HUES48 (cell line): ENCODE data around the gene REEP2.
"Not testable (repeated sequence)": the region's sequence is repeated elsewhere in the genome, so short reads cannot be mapped to it uniquely, and the experiment has no call there.

Experiments
- H3K27ac ChIP-seq: one replicate; pipeline ENCODE4 v1.7.0; 2013; ENCODE audit warnings: low read depth, low read length, inconsistent platforms
- H3K27me3 ChIP-seq: 2 replicates; pipeline ENCODE4 v1.6.1; 2013; ENCODE audit warnings: mild to moderate bottlenecking, low read length; ENCODE audit not compliant: control insufficient read depth, insufficient read depth
- H3K36me3 ChIP-seq: 2 replicates; pipeline ENCODE4 v1.6.1; 2013; ENCODE audit warnings: low read length; ENCODE audit not compliant: control insufficient read depth, insufficient read depth
- H3K4me1 ChIP-seq: 2 replicates; pipeline ENCODE4 v1.6.1; 2013; ENCODE audit warnings: mild to moderate bottlenecking, low read length; ENCODE audit not compliant: control insufficient read depth, insufficient read depth
- H3K4me3 ChIP-seq: 2 replicates; pipeline ENCODE4 v1.5.1; 2013; ENCODE audit warnings: mild to moderate bottlenecking, low read depth, low read length
- H3K9ac ChIP-seq: 2 replicates; pipeline ENCODE4 v1.6.1; 2013; ENCODE audit warnings: mild to moderate bottlenecking, low read depth, low read length, moderate library complexity
- H3K9me3 ChIP-seq: 2 replicates; pipeline ENCODE4 v1.6.1; 2013; ENCODE audit warnings: low read length; ENCODE audit not compliant: control insufficient read depth, insufficient read depth

The REEP2 gene

DNA sequence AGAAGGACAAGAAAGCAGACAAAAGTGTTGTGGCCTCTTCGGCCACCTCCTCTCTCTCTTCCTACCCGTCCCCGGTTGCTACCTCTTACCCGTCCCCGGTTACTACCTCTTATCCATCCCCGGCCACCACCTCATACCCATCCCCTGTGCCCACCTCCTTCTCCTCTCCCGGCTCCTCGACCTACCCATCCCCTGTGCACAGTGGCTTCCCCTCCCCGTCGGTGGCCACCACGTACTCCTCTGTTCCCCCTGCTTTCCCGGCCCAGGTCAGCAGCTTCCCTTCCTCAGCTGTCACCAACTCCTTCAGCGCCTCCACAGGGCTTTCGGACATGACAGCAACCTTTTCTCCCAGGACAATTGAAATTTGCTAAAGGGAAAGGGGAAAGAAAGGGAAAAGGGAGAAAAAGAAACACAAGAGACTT lies 28.9 kb downstream of the REEP2 start:
- peaks cover 5% of the 10 kb centered on the region for H3K4me1 ChIP-seq
- H3K4me3 ChIP-seq, result peak overlapping the region; percentile 70; the same call in 1 of the 2 replicates
- H3K36me3 ChIP-seq, result peaks cover 15% of the 10 kb centered on the region
- H3K9me3 ChIP-seq, result no peaks in the 10 kb centered on the region
- no peak overlapping the region for H3K27ac ChIP-seq
- peaks cover 23% of the 10 kb centered on the region for H3K27me3 ChIP-seq
- H3K9ac ChIP-seq, result no peak overlapping the region

DNA sequence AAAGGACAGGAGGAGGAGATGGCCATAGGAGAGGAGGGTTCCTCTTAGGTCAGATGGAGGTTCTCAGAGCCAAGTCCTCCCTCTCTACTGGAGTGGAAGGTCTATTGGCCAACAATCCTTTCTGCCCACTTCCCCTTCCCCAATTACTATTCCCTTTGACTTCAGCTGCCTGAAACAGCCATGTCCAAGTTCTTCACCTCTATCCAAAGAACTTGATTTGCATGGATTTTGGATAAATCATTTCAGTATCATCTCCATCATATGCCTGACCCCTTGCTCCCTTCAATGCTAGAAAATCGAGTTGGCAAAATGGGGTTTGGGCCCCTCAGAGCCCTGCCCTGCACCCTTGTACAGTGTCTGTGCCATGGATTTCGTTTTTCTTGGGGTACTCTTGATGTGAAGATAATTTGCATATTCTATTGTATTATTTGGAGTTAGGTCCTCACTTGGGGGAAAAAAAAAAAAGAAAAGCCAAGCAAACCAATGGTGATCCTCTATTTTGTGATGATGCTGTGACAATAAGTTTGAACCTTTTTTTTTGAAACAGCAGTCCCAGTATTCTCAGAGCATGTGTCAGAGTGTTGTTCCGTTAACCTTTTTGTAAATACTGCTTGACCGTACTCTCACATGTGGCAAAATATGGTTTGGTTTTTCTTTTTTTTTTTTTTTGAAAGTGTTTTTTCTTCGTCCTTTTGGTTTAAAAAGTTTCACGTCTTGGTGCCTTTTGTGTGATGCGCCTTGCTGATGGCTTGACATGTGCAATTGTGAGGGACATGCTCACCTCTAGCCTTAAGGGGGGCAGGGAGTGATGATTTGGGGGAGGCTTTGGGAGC lies 29.5 kb downstream of the REEP2 start:
- peaks cover 5% of the 10 kb centered on the region for H3K4me1 ChIP-seq
- H3K27ac ChIP-seq, result no peak overlapping the region
- H3K36me3 ChIP-seq, result peaks cover 15% of the 10 kb centered on the region
- H3K4me3 ChIP-seq, result peak overlapping the region; percentile 70; the same call in 1 of the 2 replicates
- H3K9me3 ChIP-seq, result no peaks in the 10 kb centered on the region
- peaks cover 23% of the 10 kb centered on the region for H3K27me3 ChIP-seq
- H3K9ac ChIP-seq, result no peak overlapping the region

DNA sequence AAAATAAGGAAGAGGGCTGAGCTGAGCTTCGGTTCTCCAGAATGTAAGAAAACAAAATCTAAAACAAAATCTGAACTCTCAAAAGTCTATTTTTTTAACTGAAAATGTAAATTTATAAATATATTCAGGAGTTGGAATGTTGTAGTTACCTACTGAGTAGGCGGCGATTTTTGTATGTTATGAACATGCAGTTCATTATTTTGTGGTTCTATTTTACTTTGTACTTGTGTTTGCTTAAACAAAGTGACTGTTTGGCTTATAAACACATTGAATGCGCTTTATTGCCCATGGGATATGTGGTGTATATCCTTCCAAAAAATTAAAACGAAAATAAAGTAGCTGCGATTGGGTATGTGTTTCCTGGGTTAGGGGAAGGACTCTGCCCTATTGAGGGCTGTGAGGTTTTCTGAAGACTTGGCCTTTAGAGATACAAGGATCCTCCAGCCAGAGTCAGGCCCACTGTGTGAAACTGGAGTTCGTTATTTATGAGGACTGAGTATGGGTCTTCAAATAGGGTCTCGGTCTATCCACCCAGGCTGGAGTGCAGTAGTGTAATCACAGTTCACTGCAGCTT lies 30.2 kb downstream of the REEP2 start:
- H3K27me3 ChIP-seq, result peaks cover 23% of the 10 kb centered on the region
- H3K27ac ChIP-seq, result peak overlapping the region; percentile 5

DNA sequence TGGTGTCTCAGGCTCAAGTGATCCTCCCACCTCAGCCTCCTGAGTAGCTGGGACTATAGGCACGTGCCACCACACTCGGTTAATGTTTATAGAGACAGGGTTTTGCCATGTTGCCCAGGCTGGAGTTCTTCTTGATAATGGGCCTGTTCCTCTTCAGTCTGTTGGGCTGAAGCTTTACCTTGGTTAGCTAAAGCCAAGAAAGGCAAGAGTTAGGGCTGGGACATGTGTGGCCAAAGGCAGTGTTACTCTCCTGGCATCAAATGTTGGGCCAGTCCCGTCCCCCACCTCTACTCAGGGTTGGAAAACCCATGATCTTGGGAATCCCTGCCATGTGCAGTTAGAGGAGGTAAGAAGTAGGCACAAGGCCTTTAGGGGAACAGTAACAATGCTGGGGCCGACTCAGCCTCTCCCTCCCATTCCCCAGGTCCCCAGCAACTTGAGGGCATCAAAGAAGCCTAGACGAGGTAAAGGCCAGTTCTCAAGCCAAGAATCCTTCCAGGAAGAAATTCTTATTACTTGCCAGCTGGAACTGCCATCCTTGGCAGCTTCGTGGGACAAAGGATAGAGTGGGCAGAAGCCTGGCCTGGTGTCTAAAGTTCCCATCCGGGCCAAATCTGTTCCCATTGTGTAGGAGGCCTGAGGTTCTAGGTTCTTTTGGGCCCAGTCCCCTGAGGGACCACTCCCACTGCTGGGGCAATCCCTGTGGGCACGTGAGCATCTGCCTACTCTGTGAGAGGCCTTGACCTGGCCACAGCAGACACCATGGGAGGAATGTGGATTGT lies 30.9 kb downstream of the REEP2 start:
- Histone ChIP-seq H3K27me3 (peaks cover 23% of the 10 kb centered on the region), H3K9me3 (no peaks in the 10 kb centered on the region), H3K27ac (peak overlapping the region; percentile 5), H3K4me1 (peaks cover 5% of the 10 kb centered on the region), H3K36me3 (peaks cover 15% of the 10 kb centered on the region), H3K9ac (no peak overlapping the region), H3K4me3 (no peak overlapping the region)

More for the DNA sequence above, 30.2 kb downstream of the REEP2 start:
- Histone ChIP-seq H3K9ac (no peak overlapping the region), H3K4me3 (no peak overlapping the region), H3K36me3 (peaks cover 15% of the 10 kb centered on the region), H3K9me3 (no peaks in the 10 kb centered on the region), H3K4me1 (peaks cover 5% of the 10 kb centered on the region)

DNA sequence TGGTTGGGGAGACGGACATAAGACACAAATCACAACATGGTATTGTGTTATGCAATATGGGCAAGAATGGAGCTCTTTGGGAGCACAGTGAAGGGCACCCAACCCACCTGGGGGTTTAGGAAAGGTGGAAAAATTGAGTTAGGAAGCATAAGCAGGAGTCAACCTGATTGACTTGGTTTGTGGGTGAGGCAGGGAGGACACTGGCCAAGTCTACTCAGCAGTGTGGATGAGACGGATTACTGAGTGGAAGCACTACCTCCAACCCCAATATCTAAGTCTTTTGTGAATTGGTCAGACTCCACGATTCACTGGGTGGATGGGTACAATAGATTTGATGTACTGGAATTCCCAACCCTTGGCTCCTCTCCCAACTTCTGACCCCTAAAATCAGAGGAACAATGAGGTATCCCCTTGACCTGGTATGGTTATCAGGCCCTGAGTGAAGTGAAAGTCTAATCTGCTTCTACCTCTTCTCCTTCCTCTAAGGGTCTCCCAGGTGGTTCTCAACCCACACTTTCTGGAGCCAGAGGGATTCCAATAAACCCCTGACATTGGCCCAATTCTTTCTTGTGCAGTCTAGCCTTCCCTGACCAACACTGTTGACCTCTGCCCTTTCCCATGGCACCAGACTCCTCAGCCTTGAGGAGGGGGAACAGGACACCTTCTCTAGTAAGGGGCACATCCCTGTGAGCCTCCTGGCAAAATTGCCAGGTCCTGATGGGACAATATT lies 31.6 kb downstream of the REEP2 start:
- Histone ChIP-seq H3K4me1 (peaks cover 5% of the 10 kb centered on the region), H3K9ac (no peak overlapping the region), H3K27ac (peak overlapping the region; percentile 1)

DNA sequence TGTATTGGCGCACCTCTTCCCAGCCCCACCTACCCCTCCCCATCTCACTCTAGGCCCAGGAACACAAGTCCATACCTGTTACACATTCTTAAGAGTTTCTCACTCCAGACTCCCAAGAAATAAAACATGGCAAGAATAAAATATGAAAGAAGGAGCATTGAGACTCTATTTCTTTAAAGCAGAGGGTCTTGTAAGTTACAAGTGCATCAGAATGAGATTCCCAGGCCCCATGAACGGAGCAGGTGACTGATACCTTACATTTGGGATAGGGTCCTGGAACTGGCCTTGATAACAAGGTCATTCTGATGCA lies 32.1 kb downstream of the REEP2 start:
- Histone ChIP-seq H3K4me1 (peaks cover 5% of the 10 kb centered on the region), H3K27me3 (peaks cover 18% of the 10 kb centered on the region), H3K4me3 (no peak overlapping the region), H3K36me3 (peaks cover 15% of the 10 kb centered on the region), H3K9ac (no peak overlapping the region), H3K9me3 (no peaks in the 10 kb centered on the region), H3K27ac (no peak overlapping the region)

More for the DNA sequence above, 31.6 kb downstream of the REEP2 start:
- peaks cover 23% of the 10 kb centered on the region for H3K27me3 ChIP-seq
- peaks cover 15% of the 10 kb centered on the region for H3K36me3 ChIP-seq
- H3K4me3 ChIP-seq, result no peak overlapping the region
- H3K9me3 ChIP-seq, result no peaks in the 10 kb centered on the region

DNA sequence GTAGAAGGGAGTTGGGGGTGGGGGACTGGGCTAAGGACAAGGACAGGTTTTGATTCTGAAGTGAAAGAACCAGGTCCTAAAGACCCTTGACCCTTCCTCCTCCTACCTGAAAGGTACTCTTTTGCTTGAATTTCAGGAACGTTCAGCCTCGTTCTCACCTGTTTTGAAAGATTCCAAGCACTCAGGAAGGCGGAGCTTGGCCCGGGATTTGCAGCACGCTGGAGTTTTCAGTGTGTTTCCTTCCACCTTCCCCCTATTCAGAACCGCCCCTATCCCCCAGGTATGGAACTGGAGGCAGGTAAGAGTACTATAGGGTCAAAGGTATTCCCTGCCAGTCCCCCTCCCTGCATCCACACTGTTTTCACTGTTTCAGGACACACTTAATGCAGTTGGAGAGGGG lies 33.5 kb downstream of the REEP2 start:
- H3K36me3 ChIP-seq, result peaks cover 6% of the 10 kb centered on the region
- no peak overlapping the region for H3K27ac ChIP-seq
- H3K9ac ChIP-seq, result no peak overlapping the region
- peaks cover 4% of the 10 kb centered on the region for H3K27me3 ChIP-seq
- no peaks in the 10 kb centered on the region for H3K9me3 ChIP-seq
- peaks cover 5% of the 10 kb centered on the region for H3K4me1 ChIP-seq
- H3K4me3 ChIP-seq, result no peak overlapping the region

DNA sequence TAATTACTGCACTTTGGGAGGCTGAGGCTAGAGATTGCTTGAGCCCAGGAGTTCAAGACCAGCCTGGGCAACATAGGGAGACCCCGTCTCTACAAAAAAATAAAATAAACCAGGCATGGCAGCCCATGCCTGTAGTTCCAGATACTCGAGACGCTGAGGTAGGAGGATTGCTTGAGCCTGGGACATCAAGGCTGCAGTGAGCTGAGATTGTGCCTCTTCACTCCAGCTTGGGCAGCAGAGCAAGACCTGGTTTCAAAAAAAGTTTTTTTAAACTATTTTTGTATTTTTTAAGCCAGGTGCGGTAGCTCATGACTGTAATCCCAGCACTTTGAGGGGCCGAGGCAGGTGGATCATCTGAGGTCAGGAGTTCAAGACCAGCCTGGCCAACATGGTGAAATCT lies 34.3 kb downstream of the REEP2 start:
- H3K4me3 ChIP-seq, H3K27ac ChIP-seq, H3K4me1 ChIP-seq, H3K9me3 ChIP-seq, H3K9ac ChIP-seq, H3K27me3 ChIP-seq, H3K36me3 ChIP-seq: not testable (repeated sequence)

DNA sequence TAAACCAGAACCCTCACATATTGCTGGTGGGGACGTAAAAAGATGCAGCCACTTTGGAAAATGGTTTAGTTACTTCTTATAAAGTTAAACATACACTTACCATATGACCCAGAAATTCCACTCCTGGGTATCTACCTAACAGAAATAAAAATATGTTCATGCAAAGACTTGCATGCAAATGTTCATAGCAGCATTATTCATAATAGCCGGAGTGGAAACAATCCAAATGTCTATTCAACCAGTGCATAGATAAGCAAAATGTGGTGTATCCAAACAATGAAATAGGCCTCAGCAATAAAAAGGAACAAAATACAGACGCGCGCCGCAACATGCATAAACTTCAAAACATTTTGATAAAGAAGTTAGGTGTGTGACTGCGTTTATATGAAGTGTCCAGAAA lies 38.1 kb downstream of the REEP2 start:
- Histone ChIP-seq H3K36me3 (no peaks in the 10 kb centered on the region), H3K27me3 (no peaks in the 10 kb centered on the region), H3K27ac (no peak overlapping the region), H3K4me1 (peaks cover 5% of the 10 kb centered on the region), H3K4me3 (no peak overlapping the region), H3K9me3 (no peaks in the 10 kb centered on the region), H3K9ac (no peak overlapping the region)

DNA sequence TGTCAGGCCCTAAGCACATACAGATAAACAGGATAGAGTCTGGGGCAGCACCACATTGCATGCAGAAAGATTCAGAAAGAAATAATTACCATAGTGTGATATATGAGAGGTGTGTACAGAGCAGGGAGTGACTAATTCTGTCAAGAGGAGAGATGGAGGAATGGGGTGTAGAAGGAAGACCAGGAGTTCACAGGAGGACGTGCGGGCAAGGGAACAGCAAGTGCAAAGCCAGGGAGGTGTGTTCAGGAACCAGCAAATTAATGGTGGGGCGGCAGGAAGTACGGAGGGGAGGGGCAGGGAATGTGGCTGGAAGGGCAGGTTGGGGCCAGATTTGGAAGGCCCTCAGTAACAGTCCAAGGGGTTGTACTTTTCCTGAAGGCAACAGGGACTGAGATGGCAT lies 43.8 kb downstream of the REEP2 start:
- no peak overlapping the region for H3K4me3 ChIP-seq
- H3K9me3 ChIP-seq, result no peaks in the 10 kb centered on the region
- H3K4me1 ChIP-seq, result peaks cover 5% of the 10 kb centered on the region; the same call in 1 of the 2 replicates
- H3K36me3 ChIP-seq, result no peaks in the 10 kb centered on the region
- no peak overlapping the region for H3K27ac ChIP-seq
- H3K27me3 ChIP-seq, result no peaks in the 10 kb centered on the region
- no peak overlapping the region for H3K9ac ChIP-seq
